GM12892 (cell line): ENCODE measurements around the gene MAP1LC3B2.

Experiments used
- POLR2A ChIP-seq: IDR thresholded peaks from 2 replicates; pipeline ENCODE4 v1.6.1; 2011; ENCODE audit warnings: low read depth, low read length, control low read depth
- POLR2AphosphoS5 ChIP-seq: IDR thresholded peaks from 2 replicates; pipeline ENCODE4 v1.6.1; 2011; ENCODE audit warnings: low read depth, low read length, control low read depth
- TAF1 ChIP-seq: IDR thresholded peaks from 2 replicates; pipeline ENCODE4 v1.6.1; 2011; ENCODE audit warnings: low read depth, mild to moderate bottlenecking, control low read depth, low read length, borderline replicate concordance

DNA sequence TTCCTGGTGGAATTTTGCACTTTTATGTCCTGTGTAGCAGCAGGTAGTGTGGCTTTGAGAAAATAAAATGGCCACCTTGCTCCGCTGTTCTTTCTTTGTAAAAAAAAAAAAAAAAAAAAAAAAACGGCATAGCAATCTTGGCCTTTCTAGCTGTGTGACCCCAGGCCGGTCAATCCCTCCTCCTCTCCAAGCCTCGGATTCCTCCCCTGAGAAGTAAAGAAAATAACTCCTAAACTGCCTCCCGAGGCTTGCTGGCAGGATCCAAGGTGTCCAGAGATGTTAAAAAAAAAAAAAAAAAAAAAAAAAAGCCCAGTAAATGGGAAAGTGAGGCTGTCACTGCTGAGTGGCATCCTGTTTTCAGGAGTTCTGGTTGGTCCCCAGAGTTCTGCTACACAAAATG, 23.9 kb upstream of the MAP1LC3B2 start:
- TF ChIP-seq POLR2AphosphoS5 (no peak), POLR2A (no peak), TAF1 (no peak)
